NOMO-1 (cell line): ENCODE results near the gene CFHR4.
"Not testable (repeated sequence)": the region's sequence is repeated elsewhere in the genome, so short reads cannot be mapped to it uniquely, and the experiment has no call there.

Experiments used
- DNase-seq, 2 experiments: peaks; one replicate each; lab custom pipeline; 2025; ENCODE audit not compliant: unreplicated experiment in 2 of 2; lab: John Stamatoyannopoulos, UW

Gene CFHR4

GRCh38 chr1:196887515-196888239 lies at the start of gene CFHR4:
CFHR4 (plus strand) TSS chr1:196888052; CDS start chr1:196888151, 99 bp downstream.
- no peak for DNase-seq

GRCh38 chr1:196849613-196850492 lies 38.0 kb upstream of the CFHR4 start:
- not testable (repeated sequence) for DNase-seq

GRCh38 chr1:196856053-196856452 lies 31.8 kb upstream of the CFHR4 start:
- DNase-seq, result no peak

- no peak for DNase-seq
Observed at GRCh38 chr1:196857188-196857587, 30.7 kb upstream of the CFHR4 start.

- DNase-seq, result no peak
Observed at GRCh38 chr1:196858811-196859210, 29.0 kb upstream of the CFHR4 start.

GRCh38 chr1:196860323-196860884 lies 27.4 kb upstream of the CFHR4 start:
- DNase-seq, result no peak

GRCh38 chr1:196861429-196861828 lies 26.4 kb upstream of the CFHR4 start:
- DNase-seq, result no peak

- no peak for DNase-seq
Observed at GRCh38 chr1:196866974-196867373, 20.9 kb upstream of the CFHR4 start.

- no peak for DNase-seq
Observed at GRCh38 chr1:196873385-196873784, 14.5 kb upstream of the CFHR4 start.

GRCh38 chr1:196875935-196876334 lies 11.9 kb upstream of the CFHR4 start:
- no peak for DNase-seq

- DNase-seq, result no peak
Observed at GRCh38 chr1:196877964-196878363, 9.9 kb upstream of the CFHR4 start.

- DNase-seq, result not testable (repeated sequence)
Observed at GRCh38 chr1:196886560-196886959, 1.3 kb upstream of the CFHR4 start.

GRCh38 chr1:196890668-196891067 lies 2.8 kb downstream of the CFHR4 start:
- no peak for DNase-seq

GRCh38 chr1:196891251-196891650 lies 3.4 kb downstream of the CFHR4 start:
- DNase-seq, result no peak

GRCh38 chr1:196896355-196896754 lies 8.5 kb downstream of the CFHR4 start:
- DNase-seq, result no peak

- DNase-seq, result no peak
Observed at GRCh38 chr1:196897158-196897828, 9.4 kb downstream of the CFHR4 start.

- no peak for DNase-seq
Observed at GRCh38 chr1:196902344-196902743, 14.5 kb downstream of the CFHR4 start.

GRCh38 chr1:196910215-196910614 lies 22.4 kb downstream of the CFHR4 start:
- DNase-seq, result no peak

GRCh38 chr1:196912283-196912682 lies 24.4 kb downstream of the CFHR4 start:
- not testable (repeated sequence) for DNase-seq

GRCh38 chr1:196926839-196927238 lies 39.0 kb downstream of the CFHR4 start:
- DNase-seq, result not testable (repeated sequence)

- not testable (repeated sequence) for DNase-seq
Observed at GRCh38 chr1:196932853-196933252, 45.0 kb downstream of the CFHR4 start.
